ENCODE measurements around the gene TRUB2. TPM values are rescaled to one million over a fixed set of nuclear protein-coding genes. Genes with fewer than 3 reads are reported as not detected.

TRUB2 gene
- total and polyA plus RNA-seq, 2 experiments from 2014 or later = 13.8 to 33.2 TPM

GRCh38 chr9:128292009-128292408 is 30.2 kb downstream of the TRUB2 start:
- in situ Hi-C loops (cut with MboI) = no loop called here
- TF ChIP-seq EZH2 (IDR thresholded peaks at IDR 0.05; ENCODE audit: insufficient read depth, poor library complexity, severe bottlenecking) (no peak), EZH2phosphoT487 (IDR thresholded peaks at IDR 0.05; ENCODE audit: insufficient read depth, low read depth) (no peak)
- H3K4me2 ChIP-seq (ENCODE audit: unreplicated experiment) = no peak overlapping the region
- no peak overlapping the region for H2AFZ ChIP-seq
- H3K36me3 ChIP-seq (ENCODE audit: low read depth) = peaks cover 5% of the 10 kb centered on the region; the same call in 1 of the 2 replicates
- DNase-seq = no peak
- H3K4me1 ChIP-seq (ENCODE audit: insufficient read depth) = no peaks in the 10 kb centered on the region
- no peak overlapping the region for H3K9ac ChIP-seq
- no peaks in the 10 kb centered on the region for H3K27me3 ChIP-seq (replicated peaks; ENCODE audit: insufficient read depth)
- no peaks in the 10 kb centered on the region for H3K9me3 ChIP-seq (ENCODE audit: low read depth)
- H3K4me3 ChIP-seq = no peak overlapping the region
- no peaks in the 10 kb centered on the region for H3K9me2 ChIP-seq (ENCODE audit: insufficient read depth)
- WGBS, 2 experiments (ENCODE audit: low coverage in 1 of 2, low lambda C conversion rate in 2 of 2, missing lambda C conversion rate in 2 of 2) = 98 to 100% methylated on average over 3 of the region's 3 CpGs
- no peaks in the 10 kb centered on the region for H3K79me2 ChIP-seq (ENCODE audit: insufficient read depth)
- no peak overlapping the region for H3K27ac ChIP-seq
- H4K20me1 ChIP-seq (ENCODE audit: insufficient read depth) = no peaks in the 10 kb centered on the region
- H3F3A ChIP-seq (ENCODE audit: insufficient read depth) = no peaks in the 10 kb centered on the region

- Histone ChIP-seq H4K20me1 (ENCODE audit: insufficient read depth) (no peaks in the 10 kb centered on the region), H3K4me2 (ENCODE audit: unreplicated experiment) (no peak overlapping the region), H3K36me3 (ENCODE audit: low read depth) (peaks cover 5% of the 10 kb centered on the region; the same call in 1 of the 2 replicates), H3K27me3 (replicated peaks; ENCODE audit: insufficient read depth) (no peaks in the 10 kb centered on the region), H3F3A (ENCODE audit: insufficient read depth) (no peaks in the 10 kb centered on the region), H3K4me3 (no peak overlapping the region), H3K9me2 (ENCODE audit: insufficient read depth) (no peaks in the 10 kb centered on the region), H3K9ac (no peak overlapping the region), H3K27ac (no peak overlapping the region), H3K4me1 (ENCODE audit: insufficient read depth) (no peaks in the 10 kb centered on the region), H3K9me3 (ENCODE audit: low read depth) (no peaks in the 10 kb centered on the region), H3K79me2 (ENCODE audit: insufficient read depth) (no peaks in the 10 kb centered on the region), H2AFZ (no peak overlapping the region)
- in situ Hi-C loops (cut with MboI) = no loop called here
- TF ChIP-seq EZH2 (IDR thresholded peaks at IDR 0.05; ENCODE audit: insufficient read depth, poor library complexity, severe bottlenecking) = no peak
- no peak for TF ChIP-seq EZH2phosphoT487 (IDR thresholded peaks at IDR 0.05; ENCODE audit: insufficient read depth, low read depth)
- WGBS, 2 experiments (ENCODE audit: low coverage in 1 of 2, low lambda C conversion rate in 2 of 2, missing lambda C conversion rate in 2 of 2) = 80 to 83% methylated on average over 11 of the region's 11 CpGs
- DNase-seq = no peak
These were observed 33.8 kb downstream of the TRUB2 start for GRCh38 chr9:128288273-128289004.

- Histone ChIP-seq H3K4me2 (ENCODE audit: unreplicated experiment) (no peak overlapping the region), H3K27ac (no peak overlapping the region), H3K4me3 (no peak overlapping the region), H3K36me3 (ENCODE audit: low read depth) (peaks cover 5% of the 10 kb centered on the region; the same call in 1 of the 2 replicates), H3K4me1 (ENCODE audit: insufficient read depth) (peaks cover 9% of the 10 kb centered on the region), H3F3A (ENCODE audit: insufficient read depth) (no peaks in the 10 kb centered on the region; the same call in 1 of the 2 replicates), H3K9me3 (ENCODE audit: low read depth) (no peaks in the 10 kb centered on the region), H4K20me1 (ENCODE audit: insufficient read depth) (no peaks in the 10 kb centered on the region), H3K27me3 (replicated peaks; ENCODE audit: insufficient read depth) (no peaks in the 10 kb centered on the region), H3K9ac (no peak overlapping the region), H3K79me2 (ENCODE audit: insufficient read depth) (no peaks in the 10 kb centered on the region), H2AFZ (no peak overlapping the region), H3K9me2 (ENCODE audit: insufficient read depth) (no peaks in the 10 kb centered on the region)
- no peak for TF ChIP-seq EZH2 (IDR thresholded peaks at IDR 0.05; ENCODE audit: insufficient read depth, poor library complexity, severe bottlenecking)
- peak; percentile 35 for DNase-seq
- 69 to 71% methylated on average over 6 of the region's 6 CpGs for WGBS, 2 experiments (ENCODE audit: low coverage in 1 of 2, low lambda C conversion rate in 2 of 2, missing lambda C conversion rate in 2 of 2)
- in situ Hi-C loops (cut with MboI) = no loop called here
These were observed 35.8 kb downstream of the TRUB2 start for GRCh38 chr9:128286440-128286839.

- Histone ChIP-seq H3K27ac (no peak overlapping the region), H3K9me3 (ENCODE audit: low read depth) (no peaks in the 10 kb centered on the region), H3K27me3 (replicated peaks; ENCODE audit: insufficient read depth) (no peaks in the 10 kb centered on the region), H3K9me2 (ENCODE audit: insufficient read depth) (no peaks in the 10 kb centered on the region), H2AFZ (no peak overlapping the region), H3K4me2 (ENCODE audit: unreplicated experiment) (no peak overlapping the region), H3F3A (ENCODE audit: insufficient read depth) (no peaks in the 10 kb centered on the region; the same call in 1 of the 2 replicates), H3K9ac (no peak overlapping the region), H3K79me2 (ENCODE audit: insufficient read depth) (no peaks in the 10 kb centered on the region), H3K4me1 (ENCODE audit: insufficient read depth) (peaks cover 9% of the 10 kb centered on the region), H3K36me3 (ENCODE audit: low read depth) (peaks cover 5% of the 10 kb centered on the region; the same call in 1 of the 2 replicates), H3K4me3 (no peak overlapping the region), H4K20me1 (ENCODE audit: insufficient read depth) (no peaks in the 10 kb centered on the region)
- DNase-seq = no peak
- 95 to 99% methylated on average over 12 of the region's 12 CpGs for WGBS, 2 experiments (ENCODE audit: low coverage in 1 of 2, low lambda C conversion rate in 2 of 2, missing lambda C conversion rate in 2 of 2)
- in situ Hi-C loops (cut with MboI) = no loop called here
- TF ChIP-seq EZH2phosphoT487 (IDR thresholded peaks at IDR 0.05; ENCODE audit: insufficient read depth, low read depth) (no peak), EZH2 (IDR thresholded peaks at IDR 0.05; ENCODE audit: insufficient read depth, poor library complexity, severe bottlenecking) (no peak)
These were observed 37.0 kb downstream of the TRUB2 start for GRCh38 chr9:128285033-128285784.
